Peyer's patch (tissue), 4 donors: ENCODE results near the gene ADGB. TPM values are rescaled to one million over a fixed set of nuclear protein-coding genes. Genes with fewer than 3 reads are reported as not detected.

ENCODE experiments used
- DNase-seq, 3 donors: peaks; one replicate each; pipeline ENCODE4 v3.0.0-alpha.2; 2017 to 2019
- H3K27ac ChIP-seq, 4 donors: fragments of 200-600 bp; sonication (generic); one replicate each; pipeline ENCODE4 v1.5.1; 2016 to 2019
- H3K27me3 ChIP-seq, 2 donors: fragments of 200-600 bp; sonication (generic); one replicate each; pipeline ENCODE4 v1.5.1; 2019
- H3K36me3 ChIP-seq, 3 donors: fragments of 200-600 bp; sonication (generic); one replicate each; pipeline ENCODE4 v1.5.1; 2016 to 2019
- H3K4me1 ChIP-seq, 4 donors: fragments of 200-600 bp; sonication (generic); one replicate each; pipeline ENCODE4 v1.5.1; 2016 to 2019
- H3K4me3 ChIP-seq, 4 donors: fragments of 200-600 bp; sonication (generic); 1 replicate in 3 of 4; 2 replicates in 1 of 4; pipeline ENCODE4 v1.5.1; 2016 to 2019; ENCODE audit warnings: mild to moderate bottlenecking in 1 of 4
- H3K9me3 ChIP-seq, 4 donors: fragments of 200-600 bp; sonication (generic); one replicate each; pipeline ENCODE4 v1.5.1; 2016 to 2019; ENCODE audit warnings: mild to moderate bottlenecking in 1 of 4
- CTCF ChIP-seq, 6 experiments: fragments of 450-650 bp in 4 of 6; fragments of 200-600 bp in 2 of 6; sonication (generic) in 1 of 6; IDR thresholded peaks; one replicate each; pipeline ENCODE4 v1.5.1; 2017 to 2019; ENCODE audit warnings: antibody characterized with exemption in 6 of 6, mild to moderate bottlenecking in 3 of 6, moderate library complexity in 1 of 6
- POLR2A ChIP-seq, 2 donors: fragments of 450-650 bp; IDR thresholded peaks; one replicate each; pipeline ENCODE4 v1.5.1; 2017; ENCODE audit warnings: antibody characterized with exemption in 2 of 2, mild to moderate bottlenecking in 2 of 2, moderate library complexity in 2 of 2
- total RNA-seq, 4 donors: library from RNA; depleted of rRNA; stranded (reverse); fragments of >200 nt; gene quantifications; one replicate each; pipeline ENCODE4 v1.1.0, GENCODE V29; 2016

Gene ADGB
- total RNA-seq, 4 donors from 2014 or later = not detected

GRCh38 chr6:146819596-146820320, 221.0 kb downstream of the ADGB start:
- Histone ChIP-seq H3K27ac (no peak overlapping the region), H3K9me3 (no peaks in the 10 kb centered on the region)
- TF ChIP-seq POLR2A (IDR thresholded peaks at IDR 0.05) = no peak
- no peak for TF ChIP-seq CTCF (IDR thresholded peaks at IDR 0.05)

GRCh38 chr6:146827216-146827928, 228.6 kb downstream of the ADGB start:
- H3K9me3 ChIP-seq = no peaks in the 10 kb centered on the region
- DNase-seq = no peak
- H3K36me3 ChIP-seq = no peaks in the 10 kb centered on the region
- H3K4me3 ChIP-seq = no peak overlapping the region
- H3K4me1 ChIP-seq = no peaks in the 10 kb centered on the region
- no peak overlapping the region for H3K27ac ChIP-seq
- no peaks in the 10 kb centered on the region for H3K27me3 ChIP-seq
- TF ChIP-seq POLR2A (IDR thresholded peaks at IDR 0.05) (no peak), CTCF (IDR thresholded peaks at IDR 0.05) (no peak)

More at GRCh38 chr6:146819596-146820320, 221.0 kb downstream of the ADGB start:
- no peak for DNase-seq
- H3K4me1 ChIP-seq = no peaks in the 10 kb centered on the region
- no peaks in the 10 kb centered on the region for H3K27me3 ChIP-seq
- H3K36me3 ChIP-seq = no peaks in the 10 kb centered on the region
- no peak overlapping the region for H3K4me3 ChIP-seq

- Histone ChIP-seq H3K4me3 (no peak overlapping the region), H3K9me3 (no peaks in the 10 kb centered on the region), H3K27ac (no peak overlapping the region), H3K4me1 (no peaks in the 10 kb centered on the region), H3K27me3 (no peaks in the 10 kb centered on the region), H3K36me3 (no peaks in the 10 kb centered on the region)
- TF ChIP-seq POLR2A (IDR thresholded peaks at IDR 0.05) = no peak
- TF ChIP-seq CTCF (IDR thresholded peaks at IDR 0.05) = no peak
- DNase-seq = no peak
These were observed 231.2 kb downstream of the ADGB start for GRCh38 chr6:146829792-146830565.

DNA sequence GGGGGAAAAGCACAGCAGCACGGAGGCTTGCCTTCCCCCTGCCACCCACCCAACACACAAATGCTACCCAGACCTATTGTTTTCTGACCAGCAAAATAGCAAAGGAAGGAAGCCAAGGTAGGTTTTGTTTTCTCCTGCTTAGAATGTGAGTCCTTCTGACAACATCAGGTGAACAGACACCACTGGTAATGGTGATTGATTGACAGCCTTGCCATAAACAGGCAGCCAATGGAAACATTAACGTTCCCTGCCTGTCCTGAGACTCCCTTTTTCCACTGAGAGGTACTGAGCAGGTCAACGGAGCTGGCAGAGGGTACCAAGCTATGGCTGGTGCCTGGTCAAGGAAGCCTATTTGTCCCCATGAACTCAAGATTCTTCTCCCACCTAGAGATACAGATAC, 234.4 kb downstream of the ADGB start:
- H3K27ac ChIP-seq = no peak overlapping the region
- no peak for TF ChIP-seq CTCF (IDR thresholded peaks at IDR 0.05)
- TF ChIP-seq POLR2A (IDR thresholded peaks at IDR 0.05) = no peak
- no peaks in the 10 kb centered on the region for H3K27me3 ChIP-seq
- H3K9me3 ChIP-seq = no peaks in the 10 kb centered on the region
- no peak overlapping the region for H3K4me3 ChIP-seq
- no peaks in the 10 kb centered on the region for H3K4me1 ChIP-seq
- H3K36me3 ChIP-seq = no peaks in the 10 kb centered on the region
- DNase-seq = no peak

DNA sequence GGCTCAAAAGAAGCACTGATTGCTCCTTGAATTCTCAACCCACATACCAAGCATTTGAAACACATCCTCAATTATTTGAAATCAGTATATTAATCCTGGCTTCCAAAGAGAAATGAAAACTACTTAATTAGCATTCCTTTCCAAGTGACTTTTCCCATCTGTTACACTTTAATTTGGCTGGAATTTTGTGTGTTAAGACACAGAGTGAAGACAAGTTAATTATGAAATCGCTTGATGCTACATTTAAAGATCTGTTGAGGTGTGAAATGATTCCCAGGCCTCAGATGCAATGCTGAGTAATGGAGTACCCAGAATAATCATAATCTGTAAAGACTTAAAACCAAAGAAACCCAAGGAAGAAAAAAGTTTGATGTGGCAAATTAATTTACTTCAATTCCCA, 241.4 kb downstream of the ADGB start:
- Histone ChIP-seq H3K27ac (no peak overlapping the region), H3K36me3 (no peaks in the 10 kb centered on the region), H3K4me3 (no peak overlapping the region), H3K9me3 (no peaks in the 10 kb centered on the region), H3K4me1 (no peaks in the 10 kb centered on the region), H3K27me3 (no peaks in the 10 kb centered on the region)
- TF ChIP-seq CTCF (IDR thresholded peaks at IDR 0.05) (no peak), POLR2A (IDR thresholded peaks at IDR 0.05) (no peak)
- no peak for DNase-seq
